SU-DHL-6 (cell line): Measurements from ENCODE around the gene PFDN1.

ENCODE experiments used
- H2AFZ ChIP-seq: fragments of 200-600 bp; sonication (generic); 2 replicates; pipeline ENCODE4 v1.6.1; 2014; ENCODE audit warnings: low read depth, mild to moderate bottlenecking, moderate library complexity, mixed read lengths, antibody characterized with exemption, low read length; ENCODE audit not compliant: severe bottlenecking
- H3F3A ChIP-seq: fragments of 200-600 bp; shearing (Covaris generic); 2 replicates; pipeline ENCODE4 v1.6.0; 2016; ENCODE audit warnings: antibody characterized with exemption, mild to moderate bottlenecking; ENCODE audit not compliant: insufficient read depth
- H3K27ac ChIP-seq: fragments of 200-600 bp; sonication (generic); 2 replicates; pipeline ENCODE4 v1.5.1; 2016; ENCODE audit warnings: low read depth, mild to moderate bottlenecking, low read length, moderate library complexity, mixed read lengths
- H3K27me3 ChIP-seq: fragments of 200-600 bp; sonication (generic), shearing (Covaris generic); 2 replicates; pipeline ENCODE4 v1.6.0; 2014; ENCODE audit warnings: mild to moderate bottlenecking, low read length
- H3K36me3 ChIP-seq: fragments of 200-600 bp; sonication (generic); 2 replicates; pipeline ENCODE4 v1.6.1; 2014; ENCODE audit warnings: mild to moderate bottlenecking, low read length, mixed read lengths
- H3K4me2 ChIP-seq: fragments of 300-600, 200-600 bp; shearing (Covaris generic), sonication (generic); 2 replicates; pipeline ENCODE4 v1.6.0; 2014; ENCODE audit warnings: low read length, low read depth, mild to moderate bottlenecking; ENCODE audit not compliant: poor library complexity, severe bottlenecking
- H3K4me3 ChIP-seq: fragments of 200-600 bp; sonication (generic); 2 replicates; pipeline ENCODE4 v1.5.1; 2014; ENCODE audit warnings: antibody characterized with exemption, low read length, mild to moderate bottlenecking, mixed read lengths; ENCODE audit not compliant: insufficient read depth, poor library complexity, severe bottlenecking
- H3K79me2 ChIP-seq: fragments of 200-600 bp; sonication (generic); 2 replicates; pipeline ENCODE4 v1.6.1; 2014; ENCODE audit warnings: mild to moderate bottlenecking, low read length, moderate library complexity; ENCODE audit not compliant: insufficient read depth
- H3K9ac ChIP-seq: fragments of 200-600 bp; sonication (generic); 2 replicates; pipeline ENCODE4 v1.7.0; 2014; ENCODE audit warnings: mild to moderate bottlenecking, low read length
- H3K9me2 ChIP-seq: fragments of 200-600 bp; sonication (generic); replicated peaks from 2 replicates; pipeline ENCODE4 v1.6.1; 2014; ENCODE audit warnings: low read length; ENCODE audit not compliant: insufficient read depth
- H3K9me3 ChIP-seq: fragments of 200-600 bp; sonication (generic); 2 replicates; pipeline ENCODE4 v1.6.1; 2014; ENCODE audit warnings: low read length, mixed read lengths; ENCODE audit not compliant: insufficient read depth
- H4K20me1 ChIP-seq: fragments of 200-600 bp; sonication (generic); 2 replicates; pipeline ENCODE4 v1.6.1; 2014; ENCODE audit warnings: low read depth, mild to moderate bottlenecking, antibody characterized with exemption, low read length, moderate library complexity, mixed read lengths
- EZH2phosphoT487 ChIP-seq: fragments of 200-600 bp; sonication (generic), shearing (Covaris generic); conservative IDR thresholded peaks from 2 replicates; pipeline ENCODE4 v1.6.1; 2018; ENCODE audit warnings: mild to moderate bottlenecking, antibody characterized with exemption, low read length, moderate library complexity, mixed read lengths
- TF ChIP-seq, protein P1 (sequence below): fragments of 200-600 bp; sonication (generic); IDR thresholded peaks from one replicate; pipeline ENCODE4 v1.5.1; 2017; ENCODE audit warnings: antibody characterized with exemption, mild to moderate bottlenecking, low read length, moderate library complexity; ENCODE audit not compliant: insufficient read depth, poor library complexity, severe bottlenecking

The PFDN1 gene

DNA sequence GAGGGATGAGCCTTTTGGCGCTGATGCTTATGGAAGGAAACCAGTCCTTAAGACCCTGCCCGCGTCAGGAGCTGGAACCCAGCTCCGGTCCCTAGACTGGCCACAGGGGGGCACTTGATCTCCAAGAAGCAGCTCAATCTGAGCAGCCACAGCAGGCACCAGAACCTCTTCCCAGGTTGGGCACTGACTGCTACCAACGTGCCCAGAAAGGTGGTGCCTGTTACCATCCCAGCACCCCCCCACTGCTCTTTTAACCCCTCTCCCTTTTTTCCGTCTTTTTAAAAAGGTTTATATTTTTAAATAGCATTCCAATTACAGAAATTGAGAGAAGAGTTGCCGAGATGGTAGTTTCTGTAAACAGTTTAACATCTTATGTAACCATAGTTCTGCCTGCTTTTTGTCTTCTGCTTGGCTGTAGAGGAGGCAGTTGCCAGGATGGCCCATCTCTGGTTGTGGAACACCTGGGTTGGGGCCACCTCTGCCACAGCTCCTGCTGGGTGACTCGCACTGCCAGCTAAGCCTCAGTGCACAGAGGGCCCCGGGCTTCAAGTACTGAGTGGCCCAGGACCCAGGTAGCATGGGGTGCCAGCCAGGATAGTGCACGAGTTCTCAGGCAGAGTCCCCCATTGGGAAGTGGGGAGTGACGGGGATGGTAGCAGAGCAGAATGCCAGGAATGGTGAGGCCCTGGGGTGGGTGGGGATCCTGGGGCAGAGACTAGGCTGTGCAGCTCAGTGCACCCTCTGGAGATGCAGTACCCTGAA lies 62.8 kb downstream of the PFDN1 start:
- no peaks in the 10 kb centered on the region for H3K27me3 ChIP-seq
- H3K4me2 ChIP-seq: no peak overlapping the region

DNA sequence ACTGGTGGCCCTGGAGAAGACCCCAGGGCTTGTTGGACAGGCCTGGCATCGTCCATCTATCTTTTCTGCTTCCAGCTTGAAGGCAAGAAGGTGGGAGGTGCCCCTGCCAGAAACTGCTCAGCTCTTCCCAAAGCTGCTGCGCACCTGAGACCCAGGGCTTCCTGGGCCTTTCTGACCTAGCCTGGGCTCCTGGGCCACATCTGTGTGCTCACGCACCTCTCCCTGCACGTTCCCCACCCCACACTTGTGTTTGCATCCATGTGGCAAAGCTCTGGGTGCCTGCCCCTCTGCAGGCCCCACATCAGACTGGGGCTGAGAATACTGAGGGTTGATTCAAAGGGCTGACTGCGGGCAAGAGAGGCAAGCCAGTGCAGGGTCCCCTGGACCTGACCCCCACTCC lies 63.4 kb downstream of the PFDN1 start:
- Histone ChIP-seq H3K9me2 (no peaks in the 10 kb centered on the region), H3K4me2 (no peak overlapping the region), H3K9me3 (no peaks in the 10 kb centered on the region), H2AFZ (no peak overlapping the region), H3K27me3 (no peaks in the 10 kb centered on the region), H3K27ac (no peak overlapping the region), H3K79me2 (no peaks in the 10 kb centered on the region), H3K36me3 (no peaks in the 10 kb centered on the region), H4K20me1 (no peaks in the 10 kb centered on the region), H3K4me3 (no peak overlapping the region), H3K9ac (no peak overlapping the region), H3F3A (no peaks in the 10 kb centered on the region)
- TF ChIP-seq, protein P1, sequence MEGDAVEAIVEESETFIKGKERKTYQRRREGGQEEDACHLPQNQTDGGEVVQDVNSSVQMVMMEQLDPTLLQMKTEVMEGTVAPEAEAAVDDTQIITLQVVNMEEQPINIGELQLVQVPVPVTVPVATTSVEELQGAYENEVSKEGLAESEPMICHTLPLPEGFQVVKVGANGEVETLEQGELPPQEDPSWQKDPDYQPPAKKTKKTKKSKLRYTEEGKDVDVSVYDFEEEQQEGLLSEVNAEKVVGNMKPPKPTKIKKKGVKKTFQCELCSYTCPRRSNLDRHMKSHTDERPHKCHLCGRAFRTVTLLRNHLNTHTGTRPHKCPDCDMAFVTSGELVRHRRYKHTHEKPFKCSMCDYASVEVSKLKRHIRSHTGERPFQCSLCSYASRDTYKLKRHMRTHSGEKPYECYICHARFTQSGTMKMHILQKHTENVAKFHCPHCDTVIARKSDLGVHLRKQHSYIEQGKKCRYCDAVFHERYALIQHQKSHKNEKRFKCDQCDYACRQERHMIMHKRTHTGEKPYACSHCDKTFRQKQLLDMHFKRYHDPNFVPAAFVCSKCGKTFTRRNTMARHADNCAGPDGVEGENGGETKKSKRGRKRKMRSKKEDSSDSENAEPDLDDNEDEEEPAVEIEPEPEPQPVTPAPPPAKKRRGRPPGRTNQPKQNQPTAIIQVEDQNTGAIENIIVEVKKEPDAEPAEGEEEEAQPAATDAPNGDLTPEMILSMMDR: no peak
- no peak for TF ChIP-seq EZH2phosphoT487

More for the DNA sequence above, 62.8 kb downstream of the PFDN1 start:
- Histone ChIP-seq H4K20me1 (no peaks in the 10 kb centered on the region), H3K27ac (no peak overlapping the region), H3K9me2 (no peaks in the 10 kb centered on the region), H3K9ac (no peak overlapping the region), H3K36me3 (no peaks in the 10 kb centered on the region), H3K4me3 (no peak overlapping the region), H3F3A (no peaks in the 10 kb centered on the region), H3K79me2 (no peaks in the 10 kb centered on the region), H3K9me3 (no peaks in the 10 kb centered on the region), H2AFZ (no peak overlapping the region)
- no peak for TF ChIP-seq EZH2phosphoT487
- TF ChIP-seq, protein P1: peak; percentile 47

DNA sequence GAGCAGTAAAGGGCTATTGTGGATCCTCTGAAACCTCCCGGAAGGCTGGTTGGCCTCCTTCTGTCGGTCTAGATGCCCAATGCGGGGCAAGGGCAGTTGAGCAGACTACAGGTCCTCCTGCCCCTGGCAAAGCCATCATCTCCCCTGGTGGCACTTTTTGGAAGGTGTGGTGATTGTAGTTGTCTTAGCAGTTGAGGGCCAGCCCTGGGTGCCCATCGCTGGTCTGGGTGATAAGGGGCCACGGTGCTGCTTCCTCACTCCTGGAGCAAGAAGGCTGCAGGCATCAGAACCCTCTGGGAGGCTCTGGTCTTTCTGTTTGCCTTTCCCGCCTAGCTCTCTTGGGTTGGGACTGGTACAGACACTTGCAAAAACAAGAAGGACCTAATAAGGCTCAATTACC lies 64.1 kb downstream of the PFDN1 start:
- H3K27ac ChIP-seq: no peak overlapping the region
- H3K79me2 ChIP-seq: no peaks in the 10 kb centered on the region
- H4K20me1 ChIP-seq: no peaks in the 10 kb centered on the region
- H3K9me2 ChIP-seq: no peaks in the 10 kb centered on the region
- H3K36me3 ChIP-seq: no peaks in the 10 kb centered on the region
- TF ChIP-seq, protein P1: no peak
- TF ChIP-seq EZH2phosphoT487: no peak
- no peak overlapping the region for H3K9ac ChIP-seq
- H2AFZ ChIP-seq: no peak overlapping the region
- H3K27me3 ChIP-seq: no peaks in the 10 kb centered on the region
- no peak overlapping the region for H3K4me2 ChIP-seq
- H3K9me3 ChIP-seq: no peaks in the 10 kb centered on the region
- no peak overlapping the region for H3K4me3 ChIP-seq
- H3F3A ChIP-seq: no peaks in the 10 kb centered on the region
